ENCODE data around the gene PTPRM.

PTPRM gene

GRCh38 chr18:7600528-7601245 lies 33.6 kb downstream of the PTPRM start:
- no peak for DNase-seq

GRCh38 chr18:7601246-7601615 lies 34.1 kb downstream of the PTPRM start:
- no peak for DNase-seq

DNA sequence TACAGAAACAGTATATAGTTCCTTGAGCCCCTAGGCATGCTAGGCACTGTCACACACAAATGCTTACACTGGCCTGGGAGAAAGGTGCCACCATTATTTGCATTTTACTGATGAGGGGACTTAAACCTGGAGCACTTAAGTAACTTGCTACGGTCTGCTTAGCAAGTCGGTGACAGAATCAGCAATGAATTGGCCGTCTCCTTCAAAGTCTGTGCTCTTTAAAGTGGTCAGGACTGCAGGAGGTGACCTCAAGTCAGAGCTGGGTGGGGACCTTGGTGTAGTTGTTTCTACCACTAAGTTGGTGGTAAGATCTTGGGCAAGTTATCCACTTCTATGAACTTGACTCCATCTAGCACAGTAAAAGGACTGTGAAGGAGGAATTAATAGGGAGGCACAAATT lies 34.8 kb downstream of the PTPRM start:
- no peak for DNase-seq

DNA sequence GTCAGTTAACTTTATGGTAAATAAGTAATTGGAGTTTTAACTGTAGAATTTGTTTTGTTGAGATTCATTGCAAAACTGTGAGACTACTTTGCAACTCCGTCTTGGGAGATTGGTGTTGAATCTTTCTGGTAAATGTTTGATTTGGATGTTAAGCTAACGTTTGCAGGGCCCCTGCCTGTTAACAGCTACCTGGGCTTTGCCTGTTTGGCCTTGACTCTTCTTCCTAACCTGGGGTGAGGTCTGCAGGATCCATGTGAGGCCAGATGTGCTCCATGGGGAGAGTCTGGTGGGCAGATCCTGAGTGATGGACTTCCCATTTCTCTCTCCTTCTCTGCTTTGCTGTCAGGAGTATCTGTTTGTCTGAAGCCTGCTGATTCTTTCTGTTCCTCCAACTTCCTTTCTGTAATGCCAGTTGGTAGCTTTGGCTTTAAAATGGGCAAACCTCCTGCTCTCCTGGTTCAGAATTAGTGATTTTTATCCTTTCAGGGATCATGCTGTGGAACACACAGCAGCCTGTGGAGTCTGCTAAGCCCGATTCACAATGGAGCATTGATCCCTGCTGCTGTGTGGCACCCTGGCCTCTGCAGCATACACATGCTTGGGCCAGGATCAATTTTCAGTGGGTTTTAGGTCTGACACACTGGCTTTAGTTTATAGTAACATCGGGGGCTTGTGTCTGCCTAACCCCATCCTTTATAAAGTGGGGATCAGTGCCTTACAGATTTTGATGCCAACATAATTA lies 36.3 kb downstream of the PTPRM start:
- DNase-seq: no peak

DNA sequence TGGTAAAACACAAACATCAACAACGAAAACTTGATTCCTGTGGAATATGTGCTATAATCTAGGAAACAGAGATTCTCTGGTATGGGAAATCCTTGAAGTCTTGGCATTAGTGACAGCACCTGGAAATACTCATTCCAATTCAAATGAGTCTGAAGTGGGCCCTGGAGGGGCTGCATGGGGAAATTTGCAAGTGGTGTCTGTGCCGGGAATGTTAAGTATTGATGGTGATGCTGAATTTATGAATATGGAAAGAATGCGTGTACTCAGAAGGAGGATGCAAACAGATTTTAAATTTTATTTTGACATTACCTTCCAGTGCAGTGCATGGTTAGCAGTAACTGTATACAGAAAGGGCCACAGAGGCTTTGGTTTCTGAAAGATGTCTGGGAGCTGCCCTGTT lies 37.2 kb downstream of the PTPRM start:
- no peak for DNase-seq

DNA sequence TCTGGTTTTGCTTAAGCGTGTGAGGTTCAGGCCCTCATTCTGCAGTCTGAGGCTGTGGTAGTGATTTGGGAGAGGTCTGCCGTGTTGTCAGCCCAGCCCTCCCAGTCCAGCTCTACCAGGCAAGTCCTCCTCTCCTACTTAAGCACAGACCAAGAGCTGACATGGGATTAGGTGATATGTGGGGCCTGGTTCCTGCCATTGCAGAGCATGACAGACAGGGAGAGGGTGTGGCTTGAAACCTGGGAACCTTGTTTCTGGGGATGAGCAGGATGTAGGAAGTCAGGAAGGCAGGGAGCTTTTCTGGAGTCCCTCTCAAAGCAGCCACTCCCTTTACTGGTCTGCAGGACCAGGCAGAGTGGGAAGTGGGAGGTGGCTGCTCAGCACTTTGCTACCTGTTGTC lies 38.6 kb downstream of the PTPRM start:
- no peak for DNase-seq

DNA sequence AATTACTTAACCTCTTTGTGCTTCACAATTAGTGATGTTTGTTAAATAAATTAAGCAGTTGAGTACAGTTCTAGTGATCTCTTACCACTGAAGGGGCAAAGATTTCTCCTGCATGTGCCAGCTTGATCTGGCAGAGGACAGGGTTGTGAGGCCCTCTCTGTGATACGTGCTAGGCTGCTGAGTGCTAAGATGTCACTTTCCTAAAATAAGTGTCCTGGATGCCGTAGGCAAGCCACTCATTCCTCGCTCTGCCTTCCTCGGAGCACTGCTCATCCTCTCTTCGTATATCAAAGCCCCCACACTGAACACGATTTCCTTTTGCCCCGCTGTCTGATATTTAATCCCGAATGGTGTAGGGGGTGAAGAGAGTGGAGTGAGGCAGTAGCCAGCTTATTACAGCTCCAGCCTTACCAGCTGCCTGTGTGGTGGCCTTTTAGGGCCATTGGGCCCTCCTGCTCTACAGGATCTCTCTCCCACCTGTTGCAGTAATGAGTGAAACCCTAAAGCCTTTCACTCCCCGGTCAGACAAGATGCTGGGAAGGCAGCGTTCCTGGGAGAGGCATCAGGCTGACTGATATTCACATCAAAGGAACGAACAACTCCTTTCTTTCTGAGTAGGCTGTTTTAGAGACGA lies 40.5 kb downstream of the PTPRM start:
- DNase-seq: no peak

GRCh38 chr18:7608174-7608550 lies 41.0 kb downstream of the PTPRM start:
- DNase-seq: no peak

DNA sequence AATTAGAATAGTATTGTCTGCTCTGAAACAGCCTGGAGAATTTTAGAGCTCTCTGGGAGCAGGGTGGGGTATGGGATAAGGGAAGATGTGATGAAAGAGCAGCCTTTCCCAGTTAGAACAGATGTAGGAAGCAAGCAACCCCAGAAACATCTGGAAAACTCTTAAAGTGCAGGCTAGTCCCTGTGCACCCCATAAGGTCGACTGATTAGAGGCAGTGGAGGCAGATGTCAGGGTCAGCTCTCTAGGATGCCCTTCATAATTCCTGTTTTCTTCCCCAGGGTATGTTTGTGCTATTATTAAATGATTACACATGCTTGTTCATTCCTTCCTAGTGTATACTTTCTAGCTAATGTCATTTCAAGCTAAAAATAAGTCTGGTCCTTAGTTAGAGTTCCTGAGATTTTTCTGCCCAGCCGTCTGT lies 41.7 kb downstream of the PTPRM start:
- no peak for DNase-seq

GRCh38 chr18:7609617-7610016 lies 42.5 kb downstream of the PTPRM start:
- DNase-seq: no peak

- no peak for DNase-seq
Measured at GRCh38 chr18:7614042-7614441, 46.9 kb downstream of the PTPRM start.

DNA sequence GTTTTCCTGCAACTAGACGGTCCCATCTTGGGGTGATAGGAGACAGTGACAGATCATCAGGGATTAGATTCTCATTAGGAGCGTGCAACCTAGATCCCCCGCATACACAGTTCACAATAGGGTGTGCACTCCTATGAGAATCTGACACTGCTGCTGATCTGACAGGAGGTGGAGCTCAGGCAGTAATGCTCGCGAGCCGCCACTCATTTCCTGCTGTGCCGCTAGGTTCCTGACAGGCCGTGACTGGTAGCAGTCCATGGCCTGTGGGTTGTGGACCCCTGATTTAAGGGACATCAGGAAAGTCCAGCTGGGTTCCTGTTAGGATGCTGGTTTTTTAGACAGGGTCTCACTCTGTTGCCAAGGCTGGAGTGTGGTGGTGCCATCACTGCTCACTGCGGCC lies 48.7 kb downstream of the PTPRM start:
- no peak for DNase-seq

- no peak for DNase-seq
Measured at GRCh38 chr18:7616661-7617060, 49.5 kb downstream of the PTPRM start.

DNA sequence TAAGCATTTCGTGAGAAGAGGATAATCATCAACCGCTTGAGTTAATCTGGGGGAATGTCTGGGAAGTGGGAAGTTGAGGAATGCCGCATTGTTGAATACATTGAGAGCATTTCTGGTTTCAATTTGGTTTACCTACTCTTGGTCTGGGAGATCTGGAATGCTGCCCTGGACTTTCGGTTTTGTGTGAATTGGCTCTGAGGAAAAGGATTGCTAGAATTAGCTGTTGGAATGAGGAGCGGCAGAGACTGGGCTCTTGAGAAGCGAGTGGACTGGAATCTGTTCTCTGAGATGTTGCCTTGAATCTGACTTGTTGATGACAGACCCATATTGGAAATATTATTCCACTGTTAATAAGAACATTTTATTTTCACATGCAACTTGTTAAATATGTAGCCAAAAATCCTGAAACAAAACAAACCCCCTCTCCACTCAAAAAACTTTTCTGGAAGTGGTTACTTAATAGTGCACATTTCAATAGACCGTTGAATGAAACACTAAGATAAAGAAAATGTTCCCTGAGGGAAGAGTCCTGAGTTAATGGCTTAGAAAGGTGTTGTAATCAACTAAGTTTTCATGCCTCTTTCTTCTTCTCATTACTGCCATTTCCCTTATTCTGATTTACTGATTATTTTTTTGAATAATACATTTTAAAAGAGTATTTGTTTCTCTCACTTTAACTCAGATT lies 50.8 kb downstream of the PTPRM start:
- no peak for DNase-seq

- DNase-seq: no peak
Measured at GRCh38 chr18:7618891-7619442, 51.9 kb downstream of the PTPRM start.

- no peak for DNase-seq
Measured at GRCh38 chr18:7619676-7620075, 52.6 kb downstream of the PTPRM start.

DNA sequence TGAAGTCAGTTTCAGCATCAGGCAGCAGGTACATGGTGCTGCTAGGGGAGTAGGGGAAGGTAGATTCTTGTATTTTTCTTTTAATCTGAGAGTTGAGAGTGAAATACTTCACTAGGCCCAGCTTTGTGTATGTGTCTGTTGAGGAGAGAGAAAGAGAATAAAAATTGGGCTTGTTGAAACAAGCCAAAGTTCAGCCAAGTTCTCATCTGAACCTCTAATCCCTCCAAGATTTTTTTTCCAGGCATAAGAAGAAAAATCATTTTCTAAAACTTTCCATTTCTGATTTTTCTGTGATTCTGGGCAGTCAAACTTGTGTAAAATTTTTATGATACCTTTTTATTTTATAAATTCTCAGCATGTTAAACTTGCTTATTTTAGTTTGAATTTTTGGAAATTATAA lies 55.6 kb downstream of the PTPRM start:
- no peak for DNase-seq

DNA sequence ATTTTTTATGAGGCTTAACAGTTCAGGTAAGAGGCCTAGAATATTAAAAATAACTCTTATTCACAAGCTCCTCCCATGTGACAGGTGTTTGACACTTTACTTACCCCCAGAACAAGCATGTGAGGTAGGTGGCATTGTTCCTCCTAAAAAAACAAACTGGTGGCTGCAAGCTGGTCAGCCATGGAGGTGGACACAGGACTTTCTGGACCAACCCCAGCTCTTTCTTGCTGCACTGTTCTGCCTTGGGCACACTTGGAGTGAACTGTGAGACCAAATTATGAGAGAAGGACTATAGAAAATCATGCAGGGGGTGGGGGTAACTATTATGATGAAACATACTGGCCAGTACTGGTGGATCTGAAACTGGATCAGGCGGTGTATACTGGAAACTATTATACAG lies 56.6 kb downstream of the PTPRM start:
- no peak for DNase-seq

GRCh38 chr18:7624697-7625096 lies 57.6 kb downstream of the PTPRM start:
- DNase-seq: no peak

GRCh38 chr18:7626175-7626921 lies 59.2 kb downstream of the PTPRM start:
- DNase-seq: no peak

- no peak for DNase-seq
Measured at GRCh38 chr18:7626922-7627440, 59.9 kb downstream of the PTPRM start.

- no peak for DNase-seq
Measured at GRCh38 chr18:7629416-7629815, 62.3 kb downstream of the PTPRM start.

Data from hematopoietic multipotent progenitor cell treated with erythropoietin and hydrocortisone succinate and interleukin-3 and kit ligand, for 6 days (in vitro differentiated cells).